Gastrocnemius medialis (tissue), 4 donors: Measurements from ENCODE around the gene AKR1C2.
"Not testable (repeated sequence)": the region's sequence is repeated elsewhere in the genome, so short reads cannot be mapped to it uniquely, and the experiment has no call there.

Source experiments
- CTCF ChIP-seq, 5 experiments: fragments of 450-650 bp in 3 of 5; fragments of 200-600 bp in 2 of 5; sonication (generic) in 2 of 5; IDR thresholded peaks in 4 of 5; conservative IDR thresholded peaks in 1 of 5; 1 replicate in 4 of 5; 2 replicates in 1 of 5; pipeline ENCODE4 v1.5.1; 2016 to 2019; ENCODE audit warnings: antibody characterized with exemption in 5 of 5, mild to moderate bottlenecking in 3 of 5, moderate library complexity in 3 of 5
- POLR2A ChIP-seq, 2 donors: fragments of 450-650 bp; IDR thresholded peaks; one replicate each; pipeline ENCODE4 v1.6.1; 2017; ENCODE audit warnings: antibody characterized with exemption in 2 of 2, mild to moderate bottlenecking in 2 of 2, moderate library complexity in 2 of 2

- not testable (repeated sequence) for TF ChIP-seq CTCF (IDR thresholded peaks at IDR 0.05 in 4 of 5, conservative IDR thresholded peaks at IDR 0.05 in 1 of 5); POLR2A (IDR thresholded peaks at IDR 0.05)
These were observed 41.3 kb downstream of the AKR1C2 start for GRCh38 chr10:4962308-4962707.
